Ishikawa (cell line): ENCODE results near the gene KRTAP5-10.

Experiments used
- CEBPB ChIP-seq: IDR thresholded peaks from 2 replicates; pipeline ENCODE4 v1.6.1; 2012
- CREB1 ChIP-seq: IDR thresholded peaks from 2 replicates; pipeline ENCODE4 v1.6.1; 2012; ENCODE audit warnings: low read depth
- EGR1 ChIP-seq: IDR thresholded peaks from 2 replicates; pipeline ENCODE4 v1.6.1; 2012
- EP300 ChIP-seq: IDR thresholded peaks from 2 replicates; pipeline ENCODE4 v1.6.1; 2012; ENCODE audit warnings: borderline replicate concordance
- FOXM1 ChIP-seq: IDR thresholded peaks from 2 replicates; pipeline ENCODE4 v1.6.1; 2012; ENCODE audit warnings: low read depth, borderline replicate concordance
- NFIC ChIP-seq: IDR thresholded peaks from 2 replicates; pipeline ENCODE4 v1.6.1; 2012
- RAD21 ChIP-seq: IDR thresholded peaks from 2 replicates; pipeline ENCODE4 v1.6.1; 2012; ENCODE audit warnings: low read depth
- TAF1 ChIP-seq: IDR thresholded peaks from 2 replicates; pipeline ENCODE4 v1.6.1; 2012; ENCODE audit warnings: low read depth, mild to moderate bottlenecking
- TCF12 ChIP-seq: IDR thresholded peaks from 2 replicates; pipeline ENCODE4 v1.6.1; 2012; ENCODE audit warnings: low read depth
- YY1 ChIP-seq: IDR thresholded peaks from 2 replicates; pipeline ENCODE4 v1.6.1; 2012; ENCODE audit warnings: low read depth
- ZBTB7A ChIP-seq: IDR thresholded peaks from 2 replicates; pipeline ENCODE4 v1.6.1; 2012; ENCODE audit warnings: low read depth
- TF ChIP-seq, protein P1 (sequence below): IDR thresholded peaks from 2 replicates; pipeline ENCODE4 v1.6.1; 2012; ENCODE audit warnings: low read depth, mild to moderate bottlenecking
- TF ChIP-seq, protein P2 (sequence below): IDR thresholded peaks from 2 replicates; pipeline ENCODE4 v1.6.1; 2012

DNA sequence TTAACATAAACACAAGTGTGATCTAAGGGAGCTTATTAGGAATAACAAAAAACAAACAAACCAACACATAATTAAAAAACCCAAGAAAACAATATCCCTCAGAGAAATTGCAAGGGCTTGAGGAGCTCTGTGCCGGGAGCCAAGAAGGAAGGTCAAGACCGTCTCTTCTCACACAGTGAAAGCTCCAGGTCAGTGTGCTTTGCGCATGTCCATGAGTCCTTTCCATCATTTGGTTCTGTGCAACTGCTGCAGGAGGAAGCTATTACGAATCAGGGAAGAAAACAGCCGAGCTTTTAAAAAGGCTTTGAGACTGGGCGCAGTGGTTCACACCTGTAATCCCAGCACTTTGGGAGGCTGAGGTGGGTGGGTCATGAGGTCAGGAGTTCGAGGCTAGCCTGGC is 23.0 kb upstream of the KRTAP5-10 start:
- TF ChIP-seq CEBPB (no peak), TCF12 (no peak), CREB1 (no peak), NFIC (no peak), EP300 (no peak), YY1 (no peak), RAD21 (no peak), EGR1 (no peak), TAF1 (no peak), FOXM1 (no peak), ZBTB7A (no peak)
- TF ChIP-seq, protein P1, sequence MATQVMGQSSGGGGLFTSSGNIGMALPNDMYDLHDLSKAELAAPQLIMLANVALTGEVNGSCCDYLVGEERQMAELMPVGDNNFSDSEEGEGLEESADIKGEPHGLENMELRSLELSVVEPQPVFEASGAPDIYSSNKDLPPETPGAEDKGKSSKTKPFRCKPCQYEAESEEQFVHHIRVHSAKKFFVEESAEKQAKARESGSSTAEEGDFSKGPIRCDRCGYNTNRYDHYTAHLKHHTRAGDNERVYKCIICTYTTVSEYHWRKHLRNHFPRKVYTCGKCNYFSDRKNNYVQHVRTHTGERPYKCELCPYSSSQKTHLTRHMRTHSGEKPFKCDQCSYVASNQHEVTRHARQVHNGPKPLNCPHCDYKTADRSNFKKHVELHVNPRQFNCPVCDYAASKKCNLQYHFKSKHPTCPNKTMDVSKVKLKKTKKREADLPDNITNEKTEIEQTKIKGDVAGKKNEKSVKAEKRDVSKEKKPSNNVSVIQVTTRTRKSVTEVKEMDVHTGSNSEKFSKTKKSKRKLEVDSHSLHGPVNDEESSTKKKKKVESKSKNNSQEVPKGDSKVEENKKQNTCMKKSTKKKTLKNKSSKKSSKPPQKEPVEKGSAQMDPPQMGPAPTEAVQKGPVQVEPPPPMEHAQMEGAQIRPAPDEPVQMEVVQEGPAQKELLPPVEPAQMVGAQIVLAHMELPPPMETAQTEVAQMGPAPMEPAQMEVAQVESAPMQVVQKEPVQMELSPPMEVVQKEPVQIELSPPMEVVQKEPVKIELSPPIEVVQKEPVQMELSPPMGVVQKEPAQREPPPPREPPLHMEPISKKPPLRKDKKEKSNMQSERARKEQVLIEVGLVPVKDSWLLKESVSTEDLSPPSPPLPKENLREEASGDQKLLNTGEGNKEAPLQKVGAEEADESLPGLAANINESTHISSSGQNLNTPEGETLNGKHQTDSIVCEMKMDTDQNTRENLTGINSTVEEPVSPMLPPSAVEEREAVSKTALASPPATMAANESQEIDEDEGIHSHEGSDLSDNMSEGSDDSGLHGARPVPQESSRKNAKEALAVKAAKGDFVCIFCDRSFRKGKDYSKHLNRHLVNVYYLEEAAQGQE = no peak
- TF ChIP-seq, protein P2, sequence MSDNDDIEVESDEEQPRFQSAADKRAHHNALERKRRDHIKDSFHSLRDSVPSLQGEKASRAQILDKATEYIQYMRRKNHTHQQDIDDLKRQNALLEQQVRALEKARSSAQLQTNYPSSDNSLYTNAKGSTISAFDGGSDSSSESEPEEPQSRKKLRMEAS = no peak
